IPS-NIHi7 (cell line): ENCODE results near the gene C3.
"Not testable (repeated sequence)": the region's sequence is repeated elsewhere in the genome, so short reads cannot be mapped to it uniquely, and the experiment has no call there.

ENCODE experiments used
- DNase-seq: peaks from one replicate; pipeline ENCODE4 v3.0.0; 2012; ENCODE audit warnings: mixed read lengths; ENCODE audit errors: extremely low spot score

C3 gene

GRCh38 chr19:6720369-6721137, at the start of gene C3:
C3 (minus strand) TSS chr19:6720650; CDS start chr19:6720589, 61 bp downstream.
- no peak for DNase-seq

DNA sequence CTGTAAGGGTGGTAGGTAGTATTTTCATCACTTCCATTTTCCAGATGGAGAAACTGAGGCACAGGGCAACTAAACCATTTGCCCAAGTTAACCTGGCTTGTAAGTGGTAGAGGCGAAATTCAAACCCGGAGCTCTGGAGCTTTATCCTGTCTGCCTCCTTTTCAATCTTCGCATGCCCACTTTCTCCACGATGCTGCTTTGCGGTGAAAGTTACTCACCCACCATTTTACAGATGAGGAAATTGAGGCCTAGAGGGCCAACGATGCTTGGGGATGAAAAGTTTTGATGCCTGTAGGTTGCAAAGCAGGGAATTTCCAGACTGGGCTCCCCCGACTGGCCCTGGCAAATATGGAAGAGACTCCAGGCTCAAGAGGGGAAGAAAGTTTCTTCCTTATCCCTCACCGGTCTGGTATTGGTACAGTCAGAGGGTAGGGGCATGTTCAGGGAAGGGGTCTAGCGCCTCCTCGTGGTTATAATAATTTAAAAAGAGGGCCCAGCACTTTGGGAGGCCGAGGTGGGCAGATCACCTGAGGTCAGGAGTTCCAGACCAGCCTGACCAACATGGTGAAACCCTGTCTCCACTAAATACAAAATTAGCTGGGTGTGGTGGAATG, 48.7 kb upstream of the C3 start:
- DNase-seq, result peak; percentile 72

- DNase-seq, result no peak
These were observed 47.9 kb upstream of the C3 start for GRCh38 chr19:6768236-6768785.

DNA sequence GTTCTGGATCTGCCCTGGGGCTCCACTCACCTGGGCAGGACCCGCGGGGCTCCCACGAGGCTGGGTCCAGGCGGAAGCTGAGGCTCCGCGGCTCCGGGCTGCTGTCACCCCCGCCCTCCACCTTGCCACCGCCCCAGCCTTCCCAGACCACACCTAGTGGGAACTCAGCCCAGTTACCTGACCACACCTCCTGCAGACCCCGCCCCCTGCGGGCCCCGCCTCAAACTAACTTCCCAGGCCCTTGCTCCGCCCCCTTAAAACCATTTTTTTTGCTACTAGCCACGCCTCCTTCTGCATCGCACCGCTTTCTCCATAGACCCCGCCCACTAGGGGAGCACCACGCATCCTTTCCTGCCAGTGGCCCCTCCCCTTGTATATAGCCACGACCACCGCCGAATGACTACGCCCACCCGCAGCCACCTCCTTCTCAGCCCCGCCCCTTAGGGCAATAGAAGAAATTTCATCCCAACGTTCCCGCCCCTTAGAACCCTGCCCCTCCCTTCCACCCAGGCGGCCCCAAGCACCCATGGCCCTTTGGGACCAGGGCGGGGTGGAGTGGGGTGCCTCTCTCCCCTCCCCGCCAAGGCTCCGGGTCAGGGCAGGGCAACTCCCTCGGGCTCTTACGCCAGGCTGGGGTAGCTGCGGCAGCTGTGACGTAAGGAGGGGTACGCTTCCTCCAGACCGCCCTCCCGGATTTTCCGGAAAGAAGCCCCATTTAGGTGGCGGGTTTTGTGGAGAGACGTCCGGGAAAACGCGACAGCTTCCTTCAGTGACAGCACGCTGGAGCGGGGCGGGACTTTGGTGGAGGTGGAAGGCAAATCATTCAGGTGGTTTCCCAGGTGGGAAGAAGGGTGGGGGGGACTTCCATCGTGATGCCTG, 47.1 kb upstream of the C3 start, which contains the start of gene SH2D3A:
Gene SH2D3A, minus strand, starts transcription at position 79 of the 879 bp plus-strand sequence. CDS start 3,687 bp downstream, outside the sequence.
- peak; percentile 94 for DNase-seq

- no peak for DNase-seq
These were observed 46.6 kb upstream of the C3 start for GRCh38 chr19:6767081-6767356.

GRCh38 chr19:6766357-6767080, 46.1 kb upstream of the C3 start:
- no peak for DNase-seq

GRCh38 chr19:6765738-6766356, 45.4 kb upstream of the C3 start:
- peak; percentile 82 for DNase-seq

GRCh38 chr19:6762253-6762797, 41.9 kb upstream of the C3 start:
- not testable (repeated sequence) for DNase-seq

DNA sequence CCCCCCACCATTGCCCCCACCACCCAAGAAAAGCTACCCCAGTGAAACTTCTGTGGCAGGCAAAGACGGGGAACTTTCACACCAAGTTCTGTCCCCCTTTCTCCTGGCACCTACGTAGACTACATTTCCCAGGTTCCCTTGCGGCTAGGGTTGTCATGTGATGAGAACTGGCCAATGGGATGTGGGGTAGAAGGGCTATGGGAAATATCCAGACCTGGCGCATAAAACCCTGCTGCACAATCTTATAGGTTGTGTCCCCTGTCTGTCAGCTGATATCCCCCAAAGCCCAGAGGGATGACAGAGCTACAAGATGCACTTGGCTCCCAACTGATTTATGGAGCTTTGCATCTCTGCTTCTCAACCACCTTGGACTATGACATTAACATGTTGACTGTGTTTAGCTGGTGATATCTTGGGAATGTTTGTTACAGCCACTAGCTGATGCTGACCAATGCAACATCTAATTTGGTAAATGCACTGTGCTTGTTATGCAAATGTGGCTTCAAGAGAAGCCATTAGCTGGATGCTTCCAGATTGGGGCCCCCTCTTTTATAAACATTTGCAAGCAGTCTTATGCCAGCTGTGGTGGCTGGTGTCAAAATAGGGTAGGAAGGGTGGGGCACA, 40.7 kb upstream of the C3 start:
- no peak for DNase-seq

- no peak for DNase-seq
These were observed 40.2 kb upstream of the C3 start for GRCh38 chr19:6760606-6761005.

DNA sequence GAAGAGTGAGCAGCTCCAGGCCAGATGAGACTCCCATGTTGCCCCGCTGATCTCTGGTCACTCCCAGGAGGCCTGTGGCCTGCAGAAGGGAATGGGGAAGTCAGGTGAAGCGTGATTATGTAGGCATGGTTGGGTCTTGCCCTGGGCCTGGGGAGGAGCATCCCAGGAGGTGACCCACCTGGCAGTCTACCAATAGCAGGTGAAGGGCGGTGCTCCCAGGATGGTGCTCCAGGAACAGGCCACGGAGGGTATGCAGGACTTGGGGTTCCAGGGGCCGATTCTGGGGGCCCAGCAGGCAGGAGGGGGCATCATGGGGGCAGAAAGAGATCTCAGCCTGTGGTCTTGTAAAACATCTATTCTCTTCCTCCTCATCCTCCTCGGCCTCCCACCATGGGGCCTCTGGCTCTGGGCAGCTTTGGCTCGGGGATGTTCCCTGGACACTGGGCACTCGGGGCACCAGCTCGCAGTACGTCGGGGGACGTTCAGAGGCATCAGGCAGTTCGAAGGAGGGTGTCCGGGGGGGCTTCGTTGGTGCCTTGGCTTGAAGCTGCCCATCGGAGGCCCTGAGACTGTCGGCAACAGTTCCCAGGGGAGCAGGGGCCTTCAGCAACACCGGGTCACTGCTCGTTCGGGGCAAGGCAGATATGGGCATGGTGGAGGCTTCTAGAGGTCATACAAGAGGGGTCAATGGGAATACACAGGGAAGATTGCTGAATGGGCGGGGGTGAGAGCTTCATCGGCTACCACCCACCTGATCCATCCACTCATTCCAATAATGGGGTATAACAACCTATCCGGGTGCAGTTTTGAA, 34.4 kb upstream of the C3 start:
- no peak for DNase-seq

GRCh38 chr19:6754136-6754535, 33.7 kb upstream of the C3 start:
- no peak for DNase-seq

GRCh38 chr19:6753178-6754031, 33.0 kb upstream of the C3 start:
- peak; percentile 94 for DNase-seq

DNA sequence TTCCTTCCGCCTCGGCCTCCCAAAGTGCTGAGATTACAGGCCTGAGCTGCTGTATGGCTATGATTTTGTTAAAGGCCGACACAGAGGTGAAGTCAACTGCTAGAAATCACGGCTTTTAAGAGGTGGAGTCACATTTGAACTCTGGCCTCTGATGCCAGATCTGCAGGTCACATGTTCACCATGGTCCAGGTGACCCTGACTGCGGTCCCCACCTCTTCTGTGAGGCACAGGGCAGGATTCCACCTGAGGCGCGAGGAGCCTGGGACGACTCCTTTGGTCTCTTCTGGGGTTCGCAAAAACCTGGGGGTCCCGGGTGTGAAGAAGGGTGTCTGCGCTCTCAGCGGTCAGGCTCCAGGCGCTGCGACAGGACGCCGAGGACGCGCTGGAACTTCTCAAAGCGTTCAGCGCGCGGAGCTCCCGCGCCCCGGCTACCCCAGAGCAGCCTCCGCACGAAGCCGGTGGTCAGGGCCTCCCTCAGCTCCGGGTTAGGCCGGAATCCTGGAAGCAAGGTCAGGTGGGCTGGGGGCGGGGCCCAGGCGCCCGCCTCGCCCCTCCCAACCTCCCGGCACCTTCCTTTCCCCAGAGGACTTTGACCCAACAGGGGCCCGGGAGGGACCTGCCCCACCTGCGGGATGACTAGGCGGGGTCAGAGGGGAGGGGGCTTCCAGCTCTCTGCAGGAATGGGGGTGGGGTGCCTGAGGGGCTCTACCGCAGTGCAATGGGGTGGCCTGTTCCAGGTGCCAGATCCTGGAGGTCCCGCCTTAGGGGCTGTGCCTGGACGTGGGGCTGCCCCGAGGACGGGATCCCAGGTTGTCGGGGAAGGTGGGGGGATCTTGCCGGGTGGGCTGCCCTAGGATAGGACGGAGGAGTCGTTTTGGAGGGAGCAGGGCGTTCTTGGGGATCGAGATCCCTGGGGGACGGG, 32.1 kb upstream of the C3 start:
- peak; percentile 74 for DNase-seq

DNA sequence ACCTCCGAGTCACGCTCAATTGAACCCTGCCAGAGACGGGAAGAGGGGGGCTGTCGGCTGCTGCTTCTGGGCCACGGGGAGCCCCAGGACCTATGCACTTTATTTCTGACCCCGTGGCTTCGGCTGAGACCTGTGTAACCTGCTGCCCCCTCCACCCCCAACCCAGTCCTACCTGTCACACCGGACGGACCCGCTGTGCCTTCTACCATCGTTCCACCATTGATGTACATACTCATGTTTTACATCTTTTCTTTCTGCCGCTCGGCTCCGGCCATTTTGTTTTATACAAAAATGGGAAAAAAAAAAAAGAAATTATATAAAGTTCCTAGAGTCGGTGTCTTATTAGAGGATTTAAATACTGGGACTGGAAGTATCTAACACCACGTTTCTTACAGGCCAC, 30.7 kb upstream of the C3 start:
- no peak for DNase-seq

GRCh38 chr19:6750062-6750461, 29.6 kb upstream of the C3 start:
- DNase-seq, result no peak

DNA sequence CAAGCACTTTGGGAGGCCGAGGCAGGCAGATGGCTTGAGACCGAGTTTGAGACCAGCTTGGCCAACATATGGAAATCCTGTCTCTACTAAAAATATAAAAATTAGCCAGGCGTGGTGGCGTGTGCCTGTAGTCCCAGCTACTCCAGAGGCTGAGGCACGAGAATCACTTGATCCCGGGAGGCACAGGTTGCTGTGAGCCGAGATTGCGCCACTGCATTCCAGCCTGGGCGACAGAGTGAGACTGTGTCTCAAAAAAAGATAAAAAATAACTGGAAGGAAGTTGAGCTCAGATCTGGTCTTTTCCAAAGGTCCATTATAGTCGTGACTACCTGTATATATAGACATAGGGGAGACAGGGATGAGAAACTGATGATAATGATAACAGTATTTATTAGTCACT, 28.1 kb upstream of the C3 start:
- not testable (repeated sequence) for DNase-seq
